IPS-11a (cell line): ENCODE measurements around the gene NPPC.
"Not testable (repeated sequence)": the region's sequence is repeated elsewhere in the genome, so short reads cannot be mapped to it uniquely, and the experiment has no call there.

Source experiments
- H3K4me3 ChIP-seq: one replicate; pipeline ENCODE4 v1.5.1; 2013; ENCODE audit warnings: low read depth, low read length, control low read depth

The NPPC gene

DNA sequence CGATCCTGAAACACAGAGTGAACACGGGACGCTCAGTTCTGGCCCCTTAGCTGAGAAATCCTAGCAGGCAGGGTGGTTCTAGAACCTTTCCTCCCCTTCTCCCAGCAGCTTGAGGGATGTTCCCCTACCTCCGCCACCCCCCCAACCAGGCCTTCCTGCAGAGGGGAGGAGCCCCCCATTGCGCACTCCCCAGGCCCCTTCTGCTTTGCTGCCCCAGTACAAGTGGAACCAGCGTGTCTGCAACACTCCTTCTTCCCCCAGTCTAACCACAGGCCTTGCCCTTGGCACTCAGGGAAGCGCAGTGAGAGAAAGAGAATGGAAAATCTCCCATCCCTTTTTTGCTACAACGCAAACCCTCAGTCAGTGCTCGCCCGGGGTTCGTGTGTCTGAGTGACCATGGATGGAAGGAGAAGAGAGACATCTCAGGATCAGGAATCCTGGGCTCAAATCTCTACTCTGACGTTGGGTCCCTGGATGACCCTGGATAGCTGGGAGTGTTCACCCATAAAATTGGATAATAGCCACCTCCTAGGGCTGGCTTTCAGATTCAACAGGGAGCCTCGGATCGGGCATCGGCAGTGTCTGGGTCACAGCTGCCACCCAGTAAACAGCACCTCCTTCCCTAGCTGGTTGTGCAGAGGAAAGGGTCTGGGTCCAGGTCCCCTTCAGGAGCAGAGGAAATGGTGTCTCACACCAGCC, 3.7 kb downstream of the NPPC start:
- no peak overlapping the region for H3K4me3 ChIP-seq

- no peak overlapping the region for H3K4me3 ChIP-seq
Observed at GRCh38 chr2:231920795-231921194, 5.4 kb downstream of the NPPC start.

GRCh38 chr2:231920366-231920765, 5.8 kb downstream of the NPPC start:
- no peak overlapping the region for H3K4me3 ChIP-seq

- H3K4me3 ChIP-seq, result no peak overlapping the region
Observed at GRCh38 chr2:231919341-231920035, 6.7 kb downstream of the NPPC start.

DNA sequence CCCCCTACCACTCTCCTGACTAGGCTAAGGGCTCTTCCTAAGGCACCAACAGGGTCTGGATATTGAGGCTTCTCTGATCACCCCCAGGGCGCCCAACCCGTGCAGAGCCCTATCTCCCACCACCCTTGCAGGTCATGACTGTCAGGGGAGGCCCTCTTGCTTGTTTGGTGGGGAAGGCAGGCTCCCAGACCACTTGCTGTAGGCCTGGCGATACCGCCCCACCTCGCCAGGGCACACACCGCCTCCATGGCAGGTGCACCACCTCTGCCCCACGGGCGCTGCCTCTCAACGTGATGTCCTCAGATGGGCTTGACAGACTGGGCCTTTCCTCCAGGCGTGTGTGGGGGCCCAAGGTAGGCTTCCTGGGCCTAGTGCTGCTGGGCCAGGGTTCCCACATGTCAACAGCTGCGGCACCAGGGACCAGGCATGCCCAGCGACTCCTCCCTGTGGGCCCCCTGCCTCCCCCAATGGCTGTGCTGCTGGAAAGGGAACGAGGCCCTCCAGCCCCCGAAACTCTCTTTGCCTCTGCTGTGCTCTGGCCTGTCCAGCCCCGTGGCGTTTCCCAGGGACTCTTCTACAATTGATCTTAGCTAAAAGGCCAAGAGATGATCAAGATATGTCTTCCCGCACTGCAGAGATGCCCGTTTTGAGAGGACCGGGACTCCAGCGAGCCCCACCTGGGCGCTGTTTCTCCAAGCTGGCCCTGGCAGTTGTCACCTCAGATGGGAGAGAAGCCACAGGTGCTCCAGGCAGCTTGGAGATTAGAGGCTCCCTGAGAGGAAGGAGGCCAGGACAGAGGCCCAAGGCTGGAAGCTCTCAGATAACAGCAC, 7.5 kb downstream of the NPPC start:
- no peak overlapping the region for H3K4me3 ChIP-seq

DNA sequence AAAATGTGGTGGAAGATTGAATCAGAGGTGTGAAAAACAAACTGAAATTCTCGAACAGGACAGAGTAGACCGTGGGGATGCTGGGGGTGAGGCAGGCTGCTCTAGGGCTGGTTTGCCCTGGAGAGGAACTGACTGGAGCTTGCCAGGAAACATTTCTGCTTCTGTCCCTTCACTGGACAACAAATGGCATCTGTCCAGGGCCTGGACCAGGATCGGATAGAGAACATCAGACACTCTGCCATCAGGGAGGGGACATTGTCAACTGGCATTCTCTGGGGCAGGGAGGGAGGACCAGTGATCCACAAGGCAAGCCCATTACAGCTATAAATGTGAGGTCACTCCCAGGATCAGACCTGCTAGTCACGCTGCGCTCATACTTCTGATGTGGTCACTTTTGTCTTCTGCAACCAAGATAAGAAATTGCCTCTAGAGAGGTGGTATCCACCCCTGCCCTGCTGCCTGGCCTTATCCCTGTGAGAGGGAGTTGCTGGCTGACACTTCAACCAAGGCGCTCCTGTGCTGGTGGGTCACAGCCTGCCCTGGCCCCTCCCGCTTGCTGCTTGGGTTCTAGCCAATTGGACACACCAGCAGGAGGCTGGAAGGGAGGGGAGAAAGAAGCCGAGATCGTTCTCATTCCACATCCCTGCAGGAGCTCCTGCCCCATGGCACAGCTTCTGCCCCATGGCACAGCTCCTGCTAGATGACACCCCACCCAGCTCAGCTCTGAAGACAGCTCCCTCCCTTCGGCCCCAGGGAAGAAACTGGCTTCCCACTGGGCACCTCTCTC, 8.7 kb downstream of the NPPC start:
- no peak overlapping the region for H3K4me3 ChIP-seq

GRCh38 chr2:231914077-231914690, 12.0 kb downstream of the NPPC start:
- no peak overlapping the region for H3K4me3 ChIP-seq

DNA sequence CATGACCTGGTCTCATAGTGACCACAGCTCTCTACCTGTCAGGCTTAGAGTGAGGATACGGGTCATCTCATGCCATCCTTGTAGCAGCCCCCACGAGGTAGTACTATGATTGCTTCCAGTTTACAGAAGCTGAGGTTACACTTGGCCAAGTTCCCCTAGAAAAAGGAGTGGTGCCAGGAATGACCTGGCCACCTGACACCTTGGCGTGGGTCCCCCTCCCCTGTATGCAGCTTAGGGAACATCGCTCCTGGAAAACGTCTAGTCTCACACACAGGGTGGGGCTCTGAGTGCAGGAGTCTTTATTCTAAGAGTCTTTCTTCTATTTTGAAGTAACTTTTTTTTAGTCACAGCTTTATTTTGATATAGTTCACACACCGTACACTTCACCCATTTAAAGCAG, 14.8 kb downstream of the NPPC start:
- no peak overlapping the region for H3K4me3 ChIP-seq

DNA sequence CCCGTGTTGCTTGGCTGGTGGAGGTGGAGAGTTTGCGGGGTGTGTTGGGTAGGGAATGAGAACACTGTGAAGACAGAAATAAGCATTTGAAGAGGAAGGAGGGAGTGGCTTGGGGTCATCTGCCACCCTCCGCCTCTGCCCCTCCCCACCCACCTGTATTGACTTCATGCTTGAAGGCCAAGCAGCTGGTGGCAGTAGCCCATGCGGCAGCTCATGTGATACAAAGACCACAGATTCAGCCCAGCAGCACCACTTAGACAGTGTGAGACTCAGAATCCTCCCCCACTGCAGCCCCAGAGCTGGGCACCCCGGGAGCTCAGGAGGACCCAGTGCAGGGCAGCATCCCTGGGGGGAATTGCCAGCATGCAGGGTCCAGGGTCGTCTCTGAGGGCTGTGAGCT, 15.4 kb downstream of the NPPC start:
- H3K4me3 ChIP-seq, result no peak overlapping the region

GRCh38 chr2:231910161-231910560, 16.0 kb downstream of the NPPC start:
- not testable (repeated sequence) for H3K4me3 ChIP-seq

GRCh38 chr2:231909631-231910030, 16.6 kb downstream of the NPPC start:
- no peak overlapping the region for H3K4me3 ChIP-seq

DNA sequence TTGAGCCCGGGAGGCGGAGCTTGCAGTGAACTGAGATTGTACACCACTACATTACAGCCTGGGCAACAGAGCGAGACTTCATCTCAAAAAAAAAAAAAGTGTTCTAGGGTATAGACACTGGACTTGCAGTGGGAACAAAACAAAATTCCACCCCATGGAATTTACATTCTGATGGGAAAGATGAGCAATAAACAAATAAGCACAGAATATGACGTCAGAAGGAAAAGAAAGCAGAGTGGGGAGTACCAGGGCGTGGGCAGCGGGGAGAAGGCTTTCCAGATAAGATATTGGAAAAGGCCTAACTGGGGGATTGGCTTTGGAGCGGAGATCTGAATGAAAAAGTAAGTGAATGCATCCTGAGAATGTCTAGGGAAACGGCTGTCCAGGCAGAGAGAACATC, 17.6 kb downstream of the NPPC start:
- H3K4me3 ChIP-seq, result no peak overlapping the region

- H3K4me3 ChIP-seq, result no peak overlapping the region
Observed at GRCh38 chr2:231907765-231908164, 18.4 kb downstream of the NPPC start.

DNA sequence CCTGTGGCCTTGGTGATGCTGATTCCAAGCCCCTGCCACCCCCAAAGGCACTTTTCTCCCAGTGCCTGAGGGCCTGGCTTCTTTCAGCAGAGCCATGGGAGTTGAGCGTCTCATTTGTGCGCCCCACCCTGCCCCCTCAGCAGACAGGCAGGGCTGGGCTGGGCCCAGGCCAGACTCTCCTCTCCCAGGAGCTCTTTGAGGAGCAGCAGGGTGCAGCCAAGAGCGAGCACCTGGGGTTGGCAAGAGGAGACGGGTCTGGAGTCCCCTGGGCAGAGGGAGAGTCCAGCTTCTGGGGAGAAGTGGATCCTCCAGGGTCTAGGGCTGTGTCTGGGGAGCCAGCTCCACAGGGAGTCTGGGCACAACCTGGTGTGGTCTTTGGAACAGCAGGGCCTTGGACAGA, 21.2 kb downstream of the NPPC start:
- H3K4me3 ChIP-seq, result no peak overlapping the region

- no peak overlapping the region for H3K4me3 ChIP-seq
Observed at GRCh38 chr2:231904161-231904611, 22.0 kb downstream of the NPPC start.

GRCh38 chr2:231902598-231902997, 23.6 kb downstream of the NPPC start:
- H3K4me3 ChIP-seq, result no peak overlapping the region

GRCh38 chr2:231900972-231901371, 25.2 kb downstream of the NPPC start:
- H3K4me3 ChIP-seq, result no peak overlapping the region

GRCh38 chr2:231900486-231900942, 25.7 kb downstream of the NPPC start:
- H3K4me3 ChIP-seq, result no peak overlapping the region

- no peak overlapping the region for H3K4me3 ChIP-seq
Observed at GRCh38 chr2:231894566-231895380, 31.4 kb downstream of the NPPC start.

DNA sequence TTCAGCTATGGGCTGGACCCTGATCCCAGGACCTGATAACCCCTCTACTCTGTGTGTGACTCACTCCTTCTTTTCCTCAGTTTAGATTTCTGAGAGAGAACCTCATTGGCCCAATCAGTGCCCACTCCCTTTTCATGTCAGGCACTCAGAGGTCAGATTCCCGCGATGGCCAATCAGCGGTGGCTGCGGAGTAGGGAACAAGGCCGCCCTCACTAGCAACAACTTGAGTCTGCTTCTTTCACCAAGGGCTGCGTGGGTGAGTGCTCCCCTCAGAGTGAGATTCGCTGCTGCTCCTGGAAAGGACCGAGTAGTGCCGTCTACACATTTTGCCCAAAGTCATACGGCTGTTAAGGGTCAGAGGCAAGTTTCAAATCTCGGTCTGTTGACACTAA, 34.7 kb downstream of the NPPC start:
- H3K4me3 ChIP-seq, result no peak overlapping the region
